GM18520 (cell line): Measurements from ENCODE around the gene MYL12A.
"Not testable (repeated sequence)": the region's sequence is repeated elsewhere in the genome, so short reads cannot be mapped to it uniquely, and the experiment has no call there.

Experiments
- ATAC-seq: cut with Tn5 transposase; IDR thresholded peaks from one replicate; pipeline ENCODE4 v1.9.1; 2021; ENCODE audit not compliant: unreplicated experiment

MYL12A gene

DNA sequence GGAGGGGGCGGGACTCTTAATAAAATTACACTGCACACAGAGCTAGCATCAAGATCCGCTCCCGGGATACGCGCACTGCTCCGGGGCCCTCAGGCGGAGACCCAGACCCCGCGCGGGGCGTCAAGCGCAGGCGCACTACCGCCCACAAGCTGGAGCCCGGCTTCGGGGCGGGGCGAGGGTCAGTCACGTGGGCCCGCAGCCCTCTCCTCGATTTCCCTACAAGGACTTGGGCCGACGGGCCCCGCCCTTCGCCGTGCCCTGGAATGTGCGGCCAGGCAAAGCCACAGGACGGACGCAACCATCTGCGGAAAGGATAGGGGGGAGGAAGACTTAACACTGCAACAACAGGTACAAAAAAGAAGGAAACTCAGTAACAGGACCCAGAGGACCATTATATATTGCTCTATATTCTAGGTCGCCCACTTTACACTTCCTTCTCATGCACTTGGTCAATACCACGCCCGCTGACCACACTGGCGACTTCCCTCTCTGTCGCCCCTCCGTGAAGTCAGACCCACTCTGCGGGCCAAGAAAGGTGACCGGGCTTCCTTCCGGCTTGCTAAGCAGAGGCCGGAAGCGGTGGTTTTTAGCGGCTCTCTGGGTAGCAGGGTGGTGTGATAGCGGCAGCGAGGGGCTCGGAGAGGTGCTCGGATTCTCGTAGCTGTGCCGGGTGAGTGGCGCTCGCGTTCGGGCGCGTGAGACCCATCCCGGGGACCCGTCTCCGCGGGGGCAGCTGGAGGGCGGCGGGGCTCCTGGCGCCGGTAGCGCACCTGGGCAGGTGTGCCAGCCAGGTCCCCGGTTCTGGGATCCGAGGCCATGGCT lies at the start of gene MYL12A:
Gene MYL12A, plus strand, starts transcription at position 562 of the 822 bp plus-strand sequence. CDS start 5,447 bp downstream, outside the sequence.
- ATAC-seq: peak; percentile 62

DNA sequence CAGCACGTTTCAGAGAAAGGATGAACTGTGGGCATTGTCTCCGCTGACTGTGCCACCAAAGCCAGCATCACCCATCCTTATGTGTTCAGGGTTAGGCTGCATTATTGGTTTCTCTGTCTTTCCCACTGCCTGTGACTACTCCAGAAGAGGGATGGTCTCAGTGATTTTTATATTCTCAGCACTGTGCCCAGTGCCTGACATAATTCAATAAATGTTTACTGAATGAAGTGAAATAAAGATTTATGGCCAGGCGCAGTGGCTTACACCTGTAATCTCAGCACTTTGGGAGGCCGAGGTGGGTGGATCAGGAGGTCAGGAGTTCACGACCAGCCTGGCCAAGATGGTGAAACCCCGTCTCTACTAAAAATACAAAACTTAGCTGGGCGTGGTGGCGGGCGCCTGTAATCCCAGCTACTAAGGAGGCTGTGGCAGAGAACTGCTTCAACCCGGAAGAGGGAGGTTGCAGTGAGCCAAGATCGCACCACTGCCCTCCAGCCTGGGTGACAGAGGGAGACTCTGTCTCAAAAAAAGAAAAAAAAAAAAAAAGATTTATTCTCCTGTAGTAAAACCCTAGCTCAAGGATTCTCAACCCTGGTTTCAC lies 49.2 kb upstream of the MYL12A start:
- not testable (repeated sequence) for ATAC-seq

- ATAC-seq: no peak
Observed at GRCh38 chr18:3199942-3200645, 47.5 kb upstream of the MYL12A start.

- no peak for ATAC-seq
Observed at GRCh38 chr18:3205239-3205638, 42.4 kb upstream of the MYL12A start.

- no peak for ATAC-seq
Observed at GRCh38 chr18:3207565-3207964, 40.0 kb upstream of the MYL12A start.

- ATAC-seq: peak; percentile 78
Observed at GRCh38 chr18:3209859-3210569, 37.6 kb upstream of the MYL12A start.

DNA sequence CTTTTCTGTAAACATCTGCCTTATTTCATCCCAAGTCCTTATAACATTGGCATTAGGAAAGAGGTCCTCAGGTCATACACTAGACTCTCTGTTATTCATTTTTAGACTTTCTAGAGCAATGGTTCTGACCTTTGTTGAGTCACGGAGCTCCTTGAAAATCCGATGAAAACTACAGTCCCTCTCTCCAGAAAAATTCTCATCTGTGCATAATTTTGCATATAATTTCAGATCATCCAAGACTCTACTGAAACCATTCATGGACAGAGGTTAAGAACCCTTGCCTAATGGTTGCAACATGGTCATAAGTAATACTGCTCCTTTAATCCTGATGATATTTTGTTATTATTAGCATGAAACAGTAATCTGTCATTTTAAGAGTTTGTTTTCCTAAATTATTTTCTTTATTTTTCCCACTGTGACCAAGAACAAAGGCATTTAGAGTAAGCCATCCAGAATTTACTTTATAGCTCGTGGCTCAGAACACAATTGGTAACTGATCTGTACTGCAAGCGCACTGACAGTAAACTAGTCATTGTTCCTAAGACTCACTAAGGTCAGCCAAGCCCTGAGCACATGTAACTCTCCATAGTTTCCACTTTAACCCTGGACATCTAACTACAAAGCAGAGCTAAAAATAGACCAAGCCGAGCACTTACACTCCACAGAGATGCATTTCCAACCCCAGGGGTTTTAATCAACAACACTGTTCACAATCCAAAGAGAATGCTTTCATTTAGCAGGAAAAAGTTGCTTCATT lies 36.2 kb upstream of the MYL12A start:
- ATAC-seq: no peak

- no peak for ATAC-seq
Observed at GRCh38 chr18:3212657-3213056, 34.9 kb upstream of the MYL12A start.

DNA sequence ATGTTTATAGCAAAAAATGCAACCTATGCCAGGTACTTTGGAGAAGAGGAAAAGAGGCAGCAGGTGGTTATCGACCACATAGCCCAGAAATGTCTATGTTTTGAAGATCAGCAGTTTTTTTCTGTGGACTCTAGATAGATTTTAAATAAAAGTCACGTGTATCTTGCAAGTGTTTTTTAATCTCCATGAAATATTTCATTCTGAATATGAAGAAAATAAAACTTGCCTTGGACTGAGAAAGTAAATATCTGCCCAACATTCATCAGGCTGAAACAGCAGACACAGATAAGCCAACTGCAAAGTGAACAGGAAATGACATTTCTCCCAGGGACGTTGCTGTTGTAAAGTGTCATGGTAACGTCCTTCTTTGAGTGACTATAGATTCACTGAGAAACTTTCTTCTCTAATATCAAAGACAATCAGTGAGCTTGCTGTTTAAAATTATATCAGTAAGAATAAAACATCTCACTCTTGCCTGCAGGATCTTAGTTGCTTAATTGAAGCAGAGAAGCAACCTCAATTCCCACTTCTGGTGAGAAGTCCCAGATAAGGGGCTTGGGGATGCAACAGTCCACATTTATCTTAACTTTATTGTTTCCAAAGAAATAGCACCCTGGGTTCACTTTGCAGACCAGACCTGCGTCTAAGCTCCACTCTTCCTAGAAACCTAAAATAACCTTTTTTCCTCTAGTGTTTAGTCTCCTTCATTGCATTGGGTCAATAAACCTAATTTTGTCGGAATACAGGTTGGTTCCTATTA lies 34.1 kb upstream of the MYL12A start:
- ATAC-seq: no peak

DNA sequence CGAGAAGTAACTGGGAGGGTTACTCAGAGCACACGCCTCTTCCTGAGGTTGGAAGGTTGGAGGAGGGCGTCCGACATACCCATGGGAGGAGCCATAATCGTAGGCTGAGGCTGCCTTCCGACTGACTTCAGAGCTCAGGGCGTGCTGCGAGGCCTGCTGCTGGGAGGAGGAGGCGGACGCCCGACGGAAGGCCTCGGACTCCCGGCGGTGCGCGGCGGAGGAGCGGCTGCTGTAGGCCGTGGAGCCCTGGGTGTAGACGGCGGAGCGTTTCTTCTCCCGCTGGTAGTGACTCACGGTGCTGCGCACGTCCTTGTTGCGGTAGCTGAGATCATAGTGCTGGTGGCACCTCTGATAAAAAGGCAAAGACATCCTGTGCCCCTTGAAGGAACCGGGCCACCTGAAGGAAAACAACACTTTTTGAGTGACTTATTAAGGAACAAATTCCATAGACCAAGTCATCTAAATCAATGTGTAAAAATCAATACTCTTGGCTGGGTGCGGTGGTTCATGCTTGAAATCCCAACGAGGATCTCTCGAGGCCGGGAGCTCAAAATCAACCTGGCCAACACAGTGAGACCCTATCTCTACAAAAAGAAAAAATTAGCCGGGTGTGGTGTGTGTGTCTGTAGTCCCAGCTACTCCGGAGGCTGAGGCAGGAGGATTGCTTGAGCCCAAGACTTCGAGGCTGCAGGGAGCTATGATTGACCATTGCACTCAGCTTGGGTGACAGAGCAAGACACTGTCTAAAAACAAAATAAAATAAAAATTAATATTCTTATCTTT lies 32.6 kb upstream of the MYL12A start:
- no peak for ATAC-seq

DNA sequence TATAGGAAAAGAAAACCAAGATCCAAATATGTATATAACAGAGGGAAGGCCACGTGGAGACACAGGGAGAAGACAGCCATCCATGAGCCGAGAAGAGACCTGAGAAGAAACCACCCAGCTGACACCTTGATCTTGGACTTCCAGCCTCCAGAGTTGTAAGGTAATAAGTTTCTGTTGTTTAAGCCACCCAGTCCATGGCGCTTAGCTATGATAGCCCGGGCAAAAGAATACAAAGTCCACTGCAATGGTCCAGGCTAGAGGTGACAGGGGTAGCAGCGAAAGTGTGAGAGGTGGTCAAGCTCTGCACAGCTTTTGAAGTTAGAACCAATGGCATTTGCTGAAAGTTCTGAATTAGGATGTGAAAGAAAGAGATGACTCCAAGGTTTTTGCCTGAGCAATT lies 30.6 kb upstream of the MYL12A start:
- no peak for ATAC-seq

DNA sequence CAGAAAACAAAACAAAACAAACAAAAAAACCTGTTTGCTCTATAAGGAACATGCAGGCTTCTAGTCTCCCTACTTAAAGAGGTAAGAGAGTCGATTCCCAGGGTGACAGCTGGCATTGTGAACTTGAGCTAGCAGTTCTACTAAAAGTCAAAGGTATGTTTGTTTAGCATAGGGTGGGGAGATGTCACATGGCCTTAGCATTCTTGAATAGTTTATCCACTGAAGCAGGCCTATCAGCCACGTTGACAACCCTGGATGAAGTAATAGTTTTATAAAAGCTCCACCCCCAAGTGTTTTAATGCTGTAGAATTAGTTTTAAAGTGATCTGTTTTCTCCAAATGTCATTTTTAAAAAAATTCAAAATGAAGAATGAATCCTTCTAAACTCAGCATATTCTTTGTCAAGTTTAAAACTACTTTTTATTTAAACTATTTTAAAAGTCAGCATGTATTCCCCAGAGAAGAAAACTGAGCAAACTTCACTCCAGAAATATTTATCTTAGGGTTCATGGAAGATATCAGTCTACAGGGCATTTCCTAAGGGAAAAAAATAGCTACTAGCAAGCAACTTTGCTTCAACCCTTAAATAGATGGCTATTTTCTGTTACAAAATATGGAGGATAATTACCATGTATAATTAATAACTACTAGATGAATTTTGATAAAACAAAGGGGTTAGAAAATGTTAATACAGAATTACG lies 29.5 kb upstream of the MYL12A start:
- no peak for ATAC-seq

DNA sequence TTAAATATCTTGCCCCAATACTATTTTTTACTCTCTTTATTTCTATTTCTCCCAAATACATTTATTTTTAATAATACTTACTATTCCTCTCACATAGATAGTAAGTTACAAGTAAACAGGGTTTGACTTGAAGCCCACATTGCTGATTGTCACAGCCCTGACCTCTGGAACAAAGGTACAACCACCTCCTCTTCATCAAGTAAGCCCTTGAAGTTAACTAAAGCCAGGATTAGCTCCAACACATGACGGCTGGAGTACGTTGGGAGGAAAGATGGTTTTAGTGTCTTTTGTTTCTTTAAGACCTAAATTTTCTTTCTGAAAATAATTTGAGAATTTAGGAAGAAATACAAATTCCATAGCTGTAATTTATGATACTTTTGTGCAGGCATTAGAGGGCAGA lies 28.8 kb upstream of the MYL12A start:
- no peak for ATAC-seq

GRCh38 chr18:3219241-3219630 lies 28.4 kb upstream of the MYL12A start:
- no peak for ATAC-seq

DNA sequence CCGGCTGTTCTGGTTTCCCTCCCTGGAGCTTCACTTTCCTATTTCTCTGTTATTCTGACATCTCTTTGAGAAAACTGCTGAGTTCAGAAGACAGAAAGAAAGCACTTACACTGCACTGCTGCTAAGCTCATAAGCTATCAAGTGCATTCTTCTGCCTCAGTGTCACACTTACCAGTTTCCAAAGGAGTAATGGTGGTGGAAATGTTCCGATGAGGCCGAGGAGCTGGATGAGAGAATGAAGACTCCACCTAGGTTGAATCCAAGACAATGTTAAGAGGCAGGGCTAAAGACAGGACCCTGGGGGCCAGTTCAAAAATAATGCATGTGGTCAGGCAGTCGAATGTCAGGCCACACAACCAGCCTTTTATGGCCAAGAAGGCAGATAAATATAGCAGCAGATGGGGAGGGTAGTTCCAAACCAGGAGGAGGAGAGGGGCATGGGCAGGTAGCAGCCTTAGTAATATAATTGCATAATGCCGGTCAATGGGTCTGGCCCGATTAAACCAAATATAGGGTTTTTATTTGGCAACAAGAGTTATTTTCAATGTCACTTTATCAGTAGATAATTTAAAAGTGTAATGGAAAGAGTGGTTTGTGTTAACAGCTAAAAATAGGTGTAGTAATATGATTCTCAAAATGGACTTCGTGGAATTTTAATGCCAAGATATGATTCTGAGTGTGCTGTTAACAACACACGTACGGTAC lies 27.8 kb upstream of the MYL12A start, which contains the start of gene MYOM1:
Gene MYOM1, minus strand, starts transcription at position 338 of the 705 bp plus-strand sequence. CDS start 4,745 bp downstream, outside the sequence.
- no peak for ATAC-seq

GRCh38 chr18:3220868-3221267 lies 26.7 kb upstream of the MYL12A start:
- ATAC-seq: not testable (repeated sequence)

DNA sequence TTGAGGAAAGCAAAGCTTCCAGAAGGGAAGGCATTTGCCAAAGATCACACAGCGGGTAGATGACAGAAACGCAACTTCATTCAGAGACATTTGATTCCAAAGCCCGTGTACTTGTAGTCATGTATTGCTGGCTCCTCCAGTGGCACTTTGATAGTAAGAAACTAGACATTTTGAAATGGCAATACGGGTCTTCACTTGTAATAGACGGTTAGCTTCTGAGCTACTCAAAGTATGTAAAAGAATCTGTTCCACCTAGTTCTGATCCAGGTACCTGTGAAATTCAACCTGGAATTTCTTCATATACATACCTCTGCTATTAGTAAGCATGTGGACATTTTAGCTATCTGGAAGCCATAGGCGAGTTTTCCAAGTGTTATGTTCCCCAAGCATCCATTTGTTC lies 26.1 kb upstream of the MYL12A start:
- no peak for ATAC-seq

DNA sequence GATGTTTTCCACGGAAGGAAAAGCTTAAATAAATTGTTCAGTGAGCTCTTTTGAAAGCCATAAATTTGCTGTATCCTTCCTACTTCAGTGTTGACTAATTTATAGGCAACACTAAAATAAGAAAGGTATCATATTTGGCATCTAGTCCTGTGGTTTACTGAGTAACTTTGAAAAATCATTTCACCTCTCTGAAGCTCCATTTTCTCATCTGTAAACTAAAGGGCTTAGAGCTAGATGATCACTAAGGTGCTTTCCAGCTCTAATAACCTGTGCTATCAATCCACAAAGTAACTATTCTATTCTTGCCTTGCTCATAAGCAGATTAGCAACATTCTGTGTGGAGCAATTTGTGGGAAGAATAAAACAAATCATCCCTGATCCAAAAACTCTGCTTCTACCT lies 24.2 kb upstream of the MYL12A start:
- ATAC-seq: no peak
